H1 (cell line): ENCODE measurements around the gene DKKL1. TPM values are rescaled to one million over a fixed set of nuclear protein-coding genes. Genes with fewer than 3 reads are reported as not detected.
"Not testable (repeated sequence)": the region's sequence is repeated elsewhere in the genome, so short reads cannot be mapped to it uniquely, and the experiment has no call there.

Experiments used
- CTCF ChIA-PET: fragments of 300-600 bp; sonication (Branson Sonifier 250); formaldehyde crosslinking; loops from one replicate; lab custom pipeline; 2021; ENCODE audit not compliant: partially characterized antibody; lab: Charles Lee
- POLR2A ChIA-PET: fragments of 300-600 bp; sonication (Branson Sonifier 250); formaldehyde crosslinking; loops from one replicate; lab custom pipeline; 2021; ENCODE audit warnings: inconsistent platforms; ENCODE audit not compliant: partially characterized antibody; lab: Charles Lee
- DNase-seq, 2 experiments: peaks; one replicate each; pipeline versions ENCODE4 v3.0.0 to v3.0.0-alpha.2; 2010 to 2022; ENCODE audit warnings: low spot score in 2 of 2, low read depth in 1 of 2, mixed read lengths in 1 of 2
- FAIRE-seq: peaks from 2 replicates; lab custom pipeline; 2011; peaks lifted over from hg19 to GRCh38; lab: Jason Lieb, UNC
- H2AFZ ChIP-seq: 2 replicates; pipeline ENCODE4 v1.8.1; 2012; ENCODE audit warnings: low read length, inconsistent platforms
- H2AK5ac ChIP-seq: 2 replicates; pipeline ENCODE4 v1.6.1; 2013; ENCODE audit warnings: low read depth, low read length
- H2BK120ac ChIP-seq: replicated peaks from 2 replicates; pipeline ENCODE3; 2013; ENCODE audit warnings: low read depth, low read length, inconsistent platforms
- H2BK12ac ChIP-seq: 2 replicates; pipeline ENCODE4 v1.6.1; 2013; ENCODE audit warnings: low read depth, low read length
- H2BK15ac ChIP-seq: 2 replicates; pipeline ENCODE4 v1.6.1; 2013; ENCODE audit warnings: low read length
- H2BK20ac ChIP-seq: 2 replicates; pipeline ENCODE4 v1.6.1; 2013; ENCODE audit warnings: low read length
- H2BK5ac ChIP-seq: 2 replicates; pipeline ENCODE4 v1.6.1; 2013; ENCODE audit warnings: low read depth, low read length
- H3K14ac ChIP-seq: 2 replicates; pipeline ENCODE4 v1.6.1; 2013; ENCODE audit warnings: inconsistent platforms; ENCODE audit not compliant: insufficient read length
- H3K18ac ChIP-seq: 2 replicates; pipeline ENCODE4 v1.6.1; 2013; ENCODE audit warnings: low read length; ENCODE audit errors: extremely low read depth
- H3K23ac ChIP-seq: 2 replicates; pipeline ENCODE4 v1.6.1; 2013; ENCODE audit warnings: inconsistent platforms; ENCODE audit not compliant: insufficient read length
- H3K23me2 ChIP-seq: 2 replicates; pipeline ENCODE4 v1.6.1; 2013; ENCODE audit warnings: low read depth, low read length
- H3K27ac ChIP-seq: 2 replicates; pipeline ENCODE4 v1.6.1; 2011; ENCODE audit warnings: low read depth, low read length, inconsistent platforms
- H3K27me3 ChIP-seq, 4 experiments: replicated peaks in 1 of 4; 1 replicate in 1 of 4; 2 replicates in 3 of 4; pipeline versions ENCODE4 v1.6.1 to v1.8.1; 2011 to 2013; ENCODE audit warnings: low read length in 3 of 4, mild to moderate bottlenecking in 3 of 4, inconsistent platforms in 2 of 4, mixed read lengths in 2 of 4, moderate library complexity in 1 of 4; ENCODE audit not compliant: control insufficient read depth in 3 of 4, insufficient read depth in 3 of 4; ENCODE audit errors: extremely low read depth in 1 of 4
- H3K36me3 ChIP-seq, 4 experiments: 2 replicates each; pipeline versions ENCODE4 v1.6.1 to v1.8.1; 2011 to 2013; ENCODE audit warnings: mild to moderate bottlenecking in 4 of 4, low read length in 3 of 4, moderate library complexity in 2 of 4, control low read depth in 1 of 4, inconsistent platforms in 1 of 4; ENCODE audit not compliant: insufficient read depth in 4 of 4, control insufficient read depth in 2 of 4
- H3K4ac ChIP-seq: replicated peaks from 2 replicates; pipeline ENCODE3; 2013; ENCODE audit warnings: low read length, low read depth, mixed read lengths, inconsistent platforms; ENCODE audit not compliant: insufficient read length
- H3K4me1 ChIP-seq, 4 experiments: replicated peaks in 1 of 4; 1 replicate in 1 of 4; 2 replicates in 3 of 4; pipeline versions ENCODE4 v1.6.1 to v1.8.1; 2011 to 2013; ENCODE audit warnings: low read length in 3 of 4, inconsistent platforms in 2 of 4, mixed read lengths in 1 of 4; ENCODE audit not compliant: insufficient read depth in 4 of 4, control insufficient read depth in 3 of 4
- H3K4me2 ChIP-seq, 2 experiments: 2 replicates each; pipeline versions ENCODE4 v1.6.1 to v1.8.1; 2011 to 2013; ENCODE audit warnings: low read depth in 2 of 2, low read length in 2 of 2, control low read depth in 1 of 2, inconsistent platforms in 1 of 2, mild to moderate bottlenecking in 1 of 2; ENCODE audit not compliant: insufficient read depth in 1 of 2
- H3K4me3 ChIP-seq, 4 experiments: fragments of 200-600, 300-600 bp in 1 of 4; sonication (generic), shearing (Covaris generic), sonication (Bioruptor Twin) in 1 of 4; 2 replicates each; pipeline versions ENCODE4 v1.5.1 to v1.8.1; 2011 to 2016; ENCODE audit warnings: low read length in 4 of 4, low read depth in 3 of 4, control low read depth in 2 of 4, inconsistent platforms in 2 of 4, mild to moderate bottlenecking in 2 of 4, mixed read lengths in 1 of 4, moderate library complexity in 1 of 4; ENCODE audit not compliant: insufficient read depth in 2 of 4; ENCODE audit errors: extremely low read depth in 1 of 4
- H3K56ac ChIP-seq: replicated peaks from 2 replicates; pipeline ENCODE3; 2013; ENCODE audit warnings: low read depth, mild to moderate bottlenecking, mixed read lengths, low read length, inconsistent platforms; ENCODE audit not compliant: insufficient read length
- H3K79me1 ChIP-seq: 2 replicates; pipeline ENCODE4 v1.6.1; 2013; ENCODE audit warnings: low read depth, low read length, control low read depth
- H3K79me2 ChIP-seq, 2 experiments: 2 replicates each; pipeline versions ENCODE4 v1.6.1 to v1.8.1; 2012 to 2013; ENCODE audit warnings: low read length in 2 of 2, mild to moderate bottlenecking in 2 of 2, inconsistent platforms in 1 of 2; ENCODE audit not compliant: insufficient read depth in 2 of 2, control insufficient read depth in 1 of 2
- H3K9ac ChIP-seq, 4 experiments: replicated peaks in 1 of 4; 1 replicate in 1 of 4; 2 replicates in 3 of 4; pipeline versions ENCODE4 v1.6.1 to v1.8.1; 2011 to 2013; ENCODE audit warnings: low read depth in 3 of 4, low read length in 3 of 4, control low read depth in 2 of 4, mild to moderate bottlenecking in 2 of 4, moderate library complexity in 2 of 4, inconsistent platforms in 1 of 4; ENCODE audit errors: extremely low read depth in 1 of 4
- H3K9me3 ChIP-seq, 2 experiments: 2 replicates each; pipeline versions ENCODE4 v1.6.1 to v1.8.1; 2012 to 2013; ENCODE audit warnings: mild to moderate bottlenecking in 2 of 2, moderate library complexity in 2 of 2, control low read depth in 1 of 2, inconsistent platforms in 1 of 2, low read depth in 1 of 2, low read length in 1 of 2, mixed read lengths in 1 of 2; ENCODE audit not compliant: insufficient read depth in 2 of 2
- H4K20me1 ChIP-seq, 2 experiments: replicated peaks in 1 of 2; 2 replicates each; pipeline versions ENCODE3 to v1.8.1; 2011 to 2013; ENCODE audit warnings: inconsistent platforms in 2 of 2, low read length in 2 of 2, mild to moderate bottlenecking in 1 of 2; ENCODE audit not compliant: insufficient read depth in 2 of 2, control insufficient read depth in 1 of 2
- H4K5ac ChIP-seq: 2 replicates; pipeline ENCODE4 v1.6.1; 2013; ENCODE audit warnings: low read length, low read depth, mixed read lengths, inconsistent platforms; ENCODE audit not compliant: insufficient read length
- H4K8ac ChIP-seq: 2 replicates; pipeline ENCODE4 v1.8.0; 2013; ENCODE audit warnings: mild to moderate bottlenecking, moderate library complexity, low read length, inconsistent platforms; ENCODE audit not compliant: insufficient read depth; ENCODE audit errors: extremely low read depth
- H4K91ac ChIP-seq: replicated peaks from 2 replicates; pipeline ENCODE3; 2013; ENCODE audit warnings: low read length, mixed read lengths, inconsistent platforms; ENCODE audit not compliant: insufficient read length
- WGBS, 2 experiments: shearing (Covaris generic) in 1 of 2; methylation state at CpG; one replicate each; pipeline versions ENCODE4 v1.1.6 to v1.1.7; 2013 to 2015; ENCODE audit warnings: low lambda C conversion rate in 2 of 2, mixed read lengths in 2 of 2, inconsistent platforms in 1 of 2, low coverage in 1 of 2, missing lambda C conversion rate in 1 of 2; ENCODE audit not compliant: insufficient replicate concordance in 2 of 2, insufficient coverage in 1 of 2, insufficient read length in 1 of 2; ENCODE audit errors: extremely low coverage in 1 of 2, missing lambda C conversion rate in 1 of 2; 5-methylcytosine and 5-hydroxymethylcytosine counted together
- polyA plus RNA-seq, 7 experiments: library from polyadenylated mRNA; depleted of rRNA in 3 of 7; stranded (reverse) in 5 of 7; unstranded in 2 of 7; fragments of >200 nt in 5 of 7; fragments of 200-250 nt in 2 of 7; gene quantifications; 1 replicate in 5 of 7; 2 replicates in 1 of 7; 4 replicates in 1 of 7; pipeline versions ENCODE4 v1.2.1 to v1.2.3, GENCODE V29; 2011 to 2013; ENCODE audit warnings: missing spikeins in 2 of 7, mixed read lengths in 2 of 7
- total RNA-seq: library from RNA; stranded (reverse); fragmentation: NEBNext Ultra II Directional; extraction: Animal tissue kit (Norgen Biotek cat#: 25700); gene quantifications from 2 replicates; pipeline ENCODE4 v1.2.1, GENCODE V29; 2021

Gene DKKL1
- total and polyA plus RNA-seq, 2 of the 8 experiments (the other 6 are each of a cell fraction or from before 2014, with no cell fraction given): 2.6 to 6.8 TPM

- H3K79me2 ChIP-seq, H3K27me3 ChIP-seq, H3K36me3 ChIP-seq, H2AK5ac ChIP-seq, H3K9ac ChIP-seq, H4K20me1 ChIP-seq, H3K4ac ChIP-seq, H4K91ac ChIP-seq, H3K23ac ChIP-seq, H2BK120ac ChIP-seq, H3K18ac ChIP-seq, H4K8ac ChIP-seq, H3K4me2 ChIP-seq, DNase-seq, H3K27ac ChIP-seq, H2BK5ac ChIP-seq, H2BK15ac ChIP-seq, H3K9me3 ChIP-seq, H4K5ac ChIP-seq, H3K4me1 ChIP-seq, H3K14ac ChIP-seq, FAIRE-seq, H2BK20ac ChIP-seq, H2AFZ ChIP-seq, H3K56ac ChIP-seq, H2BK12ac ChIP-seq, H3K79me1 ChIP-seq, H3K23me2 ChIP-seq, H3K4me3 ChIP-seq: not testable (repeated sequence)
- CTCF ChIA-PET: interaction anchor here (0.6 to 2.3 kb wide), 4 partner anchors 19 to 105 kb away, joined by 3 to 7 read pairs (median 4); no protein-coding TSS in a partner anchor
- WGBS, 2 experiments: 90% methylated on average over 4 of the region's 4 CpGs; no CpG with 5 or more reads in 1 of the 2 experiments
- POLR2A ChIA-PET: interaction anchor here (1.0 to 1.7 kb wide), 2 partner anchors 7 to 24 kb away, joined by 3 read pairs; no protein-coding TSS in a partner anchor
These were observed 32.5 kb upstream of the DKKL1 start for GRCh38 chr19:49331187-49331586.
